GM12873 (cell line): ENCODE results near the gene REPS2.

Experiments
- CTCF ChIP-seq: IDR thresholded peaks from 2 replicates; pipeline ENCODE4 v1.5.1; 2012; ENCODE audit warnings: low read depth, mild to moderate bottlenecking, moderate library complexity, low read length, control low read depth; ENCODE audit not compliant: insufficient read depth; ENCODE audit errors: missing control alignments

Gene REPS2

GRCh38 chrX:17036171-17036961, 89.9 kb downstream of the REPS2 start:
- no peak for TF ChIP-seq CTCF

- TF ChIP-seq CTCF: no peak
These were observed 91.8 kb downstream of the REPS2 start for GRCh38 chrX:17038277-17038676.

- TF ChIP-seq CTCF: no peak
These were observed 92.3 kb downstream of the REPS2 start for GRCh38 chrX:17038681-17039161.

GRCh38 chrX:17039826-17040225, 93.4 kb downstream of the REPS2 start:
- TF ChIP-seq CTCF: no peak

- TF ChIP-seq CTCF: no peak
These were observed 94.3 kb downstream of the REPS2 start for GRCh38 chrX:17040711-17041110.

GRCh38 chrX:17042037-17042436, 95.6 kb downstream of the REPS2 start:
- TF ChIP-seq CTCF: no peak

- TF ChIP-seq CTCF: peak; percentile 86
These were observed 100.1 kb downstream of the REPS2 start for GRCh38 chrX:17046478-17047097.
